Measurements from ENCODE around the gene ABCB11.

DNA sequence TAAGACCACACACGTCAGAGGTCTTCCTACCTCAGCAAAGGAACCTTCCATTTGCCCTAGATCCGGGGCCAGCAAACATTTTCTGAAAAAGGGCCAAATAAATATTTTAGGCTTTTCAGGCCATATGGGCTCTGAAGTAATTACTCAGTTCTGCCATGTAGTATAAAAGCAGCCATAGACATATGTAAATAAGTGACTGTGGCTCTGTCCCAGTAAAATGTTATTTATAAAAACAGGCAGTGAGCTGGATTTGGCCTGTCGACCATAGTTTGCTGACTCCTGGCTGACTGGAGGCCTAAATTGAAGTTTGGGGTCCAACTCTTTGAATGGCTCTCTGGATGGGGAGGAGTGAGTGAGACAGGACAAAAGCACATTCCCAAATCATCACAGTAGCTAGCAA, 49.5 kb downstream of the ABCB11 start:
- TF ChIP-seq CTCF (IDR thresholded peaks at IDR 0.05 in 8 of 11, conservative IDR thresholded peaks at IDR 0.05 in 3 of 11) (no peak), POLR2A (IDR thresholded peaks at IDR 0.05) (no peak)

Measured in spleen (tissue), 7 donors.